Astrocyte (in vitro differentiated cells and primary cell): ENCODE results near the gene GPR156.

Experiments
- EZH2 ChIP-seq: IDR thresholded peaks from 2 replicates; pipeline ENCODE4 v1.6.1; 2012; ENCODE audit warnings: mild to moderate bottlenecking, low read length, inconsistent platforms; ENCODE audit not compliant: insufficient read depth
- TF ChIP-seq, protein P1 (sequence below): IDR thresholded peaks from 2 replicates; pipeline ENCODE4 v1.5.1; 2011; ENCODE audit warnings: low read depth, mild to moderate bottlenecking, inconsistent platforms, low read length, moderate library complexity; ENCODE audit not compliant: insufficient read depth

DNA sequence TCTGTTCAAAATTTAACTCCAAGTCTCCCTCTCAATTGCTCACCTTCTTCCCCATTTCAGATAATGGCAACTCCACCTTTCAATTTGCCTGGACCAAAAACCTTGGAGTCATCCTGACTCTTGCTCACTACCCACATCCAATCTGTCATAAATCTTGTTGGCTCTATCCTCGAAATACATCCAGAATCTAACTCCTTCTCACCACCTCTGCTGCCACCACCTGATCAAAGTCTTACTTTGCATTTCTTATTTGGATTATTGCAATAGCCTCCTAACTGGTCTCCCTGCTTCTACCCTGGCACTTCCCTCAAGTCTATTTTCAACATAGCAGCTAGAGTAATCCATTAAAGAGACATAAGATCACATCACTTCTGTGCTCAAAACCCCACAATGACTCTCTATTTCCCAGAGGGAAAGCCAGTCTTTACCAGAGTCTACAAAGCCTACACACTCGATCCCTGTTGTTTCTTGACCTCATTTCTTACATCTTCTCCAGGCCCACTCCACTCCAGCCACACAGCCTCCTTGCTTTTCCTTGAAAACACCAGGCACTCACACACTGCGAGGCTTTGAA, 86.6 kb downstream of the GPR156 start:
- TF ChIP-seq, protein P1, sequence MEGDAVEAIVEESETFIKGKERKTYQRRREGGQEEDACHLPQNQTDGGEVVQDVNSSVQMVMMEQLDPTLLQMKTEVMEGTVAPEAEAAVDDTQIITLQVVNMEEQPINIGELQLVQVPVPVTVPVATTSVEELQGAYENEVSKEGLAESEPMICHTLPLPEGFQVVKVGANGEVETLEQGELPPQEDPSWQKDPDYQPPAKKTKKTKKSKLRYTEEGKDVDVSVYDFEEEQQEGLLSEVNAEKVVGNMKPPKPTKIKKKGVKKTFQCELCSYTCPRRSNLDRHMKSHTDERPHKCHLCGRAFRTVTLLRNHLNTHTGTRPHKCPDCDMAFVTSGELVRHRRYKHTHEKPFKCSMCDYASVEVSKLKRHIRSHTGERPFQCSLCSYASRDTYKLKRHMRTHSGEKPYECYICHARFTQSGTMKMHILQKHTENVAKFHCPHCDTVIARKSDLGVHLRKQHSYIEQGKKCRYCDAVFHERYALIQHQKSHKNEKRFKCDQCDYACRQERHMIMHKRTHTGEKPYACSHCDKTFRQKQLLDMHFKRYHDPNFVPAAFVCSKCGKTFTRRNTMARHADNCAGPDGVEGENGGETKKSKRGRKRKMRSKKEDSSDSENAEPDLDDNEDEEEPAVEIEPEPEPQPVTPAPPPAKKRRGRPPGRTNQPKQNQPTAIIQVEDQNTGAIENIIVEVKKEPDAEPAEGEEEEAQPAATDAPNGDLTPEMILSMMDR = peak; percentile 42
- no peak for TF ChIP-seq EZH2
